H1 (cell line): Measurements from ENCODE around the gene UBA3. TPM values are rescaled to one million over a fixed set of nuclear protein-coding genes. Genes with fewer than 3 reads are reported as not detected.

ENCODE experiments used
- CHD7 ChIP-seq: fragments of 300-600 bp; sonication (generic); IDR thresholded peaks from 2 replicates; pipeline ENCODE4 v1.7.1; 2012; ENCODE audit warnings: low read length, moderate library complexity, mild to moderate bottlenecking, inconsistent platforms; ENCODE audit not compliant: insufficient replicate concordance
- CTBP2 ChIP-seq: IDR thresholded peaks from 2 replicates; pipeline ENCODE4 v1.7.0; 2011; ENCODE audit warnings: borderline replicate concordance, mild to moderate bottlenecking, moderate library complexity, mixed read lengths, low read length; ENCODE audit not compliant: insufficient read depth, insufficient read length
- EP300 ChIP-seq, 2 experiments: IDR thresholded peaks; 1 replicate in 1 of 2; 2 replicates in 1 of 2; pipeline ENCODE4 v1.6.1; 2011 to 2012; ENCODE audit warnings: low read depth in 2 of 2, low read length in 2 of 2, mild to moderate bottlenecking in 2 of 2, borderline replicate concordance in 1 of 2, inconsistent platforms in 1 of 2, moderate library complexity in 1 of 2
- NRF1 ChIP-seq: IDR thresholded peaks from 2 replicates; pipeline ENCODE4 v1.6.1; 2011; ENCODE audit warnings: mild to moderate bottlenecking, low read depth, low read length, improper control_type of control experiment
- POLR2A ChIP-seq, 2 experiments: IDR thresholded peaks; 1 replicate in 1 of 2; 2 replicates in 1 of 2; pipeline ENCODE4 v1.6.1; 2011; ENCODE audit warnings: low read depth in 2 of 2, low read length in 2 of 2, mild to moderate bottlenecking in 2 of 2; ENCODE audit errors: control extremely low read depth in 1 of 2
- RAD21 ChIP-seq, 2 experiments: IDR thresholded peaks in 1 of 2; conservative IDR thresholded peaks in 1 of 2; 2 replicates each; pipeline ENCODE4 v1.6.1; 2011; ENCODE audit warnings: low read depth in 2 of 2, low read length in 2 of 2, improper control_type of control experiment in 1 of 2, inconsistent platforms in 1 of 2, mild to moderate bottlenecking in 1 of 2, moderate library complexity in 1 of 2
- RXRA ChIP-seq: IDR thresholded peaks from 2 replicates; pipeline ENCODE4 v1.6.1; 2011; ENCODE audit warnings: low read depth, mild to moderate bottlenecking, low read length, moderate library complexity; ENCODE audit not compliant: insufficient read depth
- SP1 ChIP-seq: IDR thresholded peaks from 2 replicates; pipeline ENCODE4 v1.6.1; 2011; ENCODE audit warnings: low read depth, low read length
- SUZ12 ChIP-seq: fragments of 200-600 bp; sonication (generic); IDR thresholded peaks from 2 replicates; pipeline ENCODE4 v1.6.1; 2012; ENCODE audit warnings: mild to moderate bottlenecking, inconsistent platforms, low read length, moderate library complexity, mixed read lengths
- YY1 ChIP-seq: IDR thresholded peaks from 2 replicates; pipeline ENCODE4 v1.6.1; 2011; ENCODE audit warnings: low read depth, mild to moderate bottlenecking, low read length
- polyA plus RNA-seq, 7 experiments: library from polyadenylated mRNA; depleted of rRNA in 3 of 7; stranded (reverse) in 5 of 7; unstranded in 2 of 7; fragments of >200 nt in 5 of 7; fragments of 200-250 nt in 2 of 7; gene quantifications; 1 replicate in 5 of 7; 2 replicates in 1 of 7; 4 replicates in 1 of 7; pipeline versions ENCODE4 v1.2.1 to v1.2.3, GENCODE V29; 2011 to 2013; ENCODE audit warnings: missing spikeins in 2 of 7, mixed read lengths in 2 of 7
- total RNA-seq: library from RNA; stranded (reverse); fragmentation: NEBNext Ultra II Directional; extraction: Animal tissue kit (Norgen Biotek cat#: 25700); gene quantifications from 2 replicates; pipeline ENCODE4 v1.2.1, GENCODE V29; 2021

UBA3 gene
- total and polyA plus RNA-seq, 2 of the 8 experiments (the other 6 are each of a cell fraction or from before 2014, with no cell fraction given): 40.8 to 97.8 TPM

- TF ChIP-seq EP300 (IDR thresholded peaks at IDR 0.05; ENCODE audit: borderline replicate concordance in 1 of 2, low read depth in 2 of 2, low read length in 2 of 2) (no peak; a peak in 1 of 3 replicates), CHD7 (no peak), CTBP2 (no peak), NRF1 (peak; percentile 78), SUZ12 (no peak), RXRA (no peak), POLR2A (IDR thresholded peaks at IDR 0.05; ENCODE audit: control extremely low read depth in 1 of 2, low read depth in 2 of 2, low read length in 2 of 2) (peak in 1 of 2 experiments; percentile 68; a peak in 2 of 3 replicates), RAD21 (IDR thresholded peaks at IDR 0.05 in 1 of 2, conservative IDR thresholded peaks at IDR 0.05 in 1 of 2; ENCODE audit: low read depth in 2 of 2, low read length in 2 of 2) (0 out of 4 replicates have a peak, but pooled peaks of 1 of the 2 experiments have one; percentile 3), SP1 (no peak), YY1 (peak; percentile 78; the same call in 1 of the 2 replicates)
These were observed 28.3 kb downstream of the UBA3 start, which contains the start of gene TMF1 (continued) for GRCh38 chr3:69051756-69052471.
